Jurkat, Clone E6-1 (cell line): ENCODE data around the gene MED31.
"Not testable (repeated sequence)": the region's sequence is repeated elsewhere in the genome, so short reads cannot be mapped to it uniquely, and the experiment has no call there.

Source experiments
- DNase-seq: peaks from one replicate; pipeline ENCODE4 v3.0.0-alpha.2; 2011; ENCODE audit warnings: low read depth, low spot score
- H3K4me3 ChIP-seq: 2 replicates; pipeline ENCODE4 v1.5.1; 2011; ENCODE audit warnings: mild to moderate bottlenecking, low read length, control low read depth, moderate library complexity

Gene MED31

DNA sequence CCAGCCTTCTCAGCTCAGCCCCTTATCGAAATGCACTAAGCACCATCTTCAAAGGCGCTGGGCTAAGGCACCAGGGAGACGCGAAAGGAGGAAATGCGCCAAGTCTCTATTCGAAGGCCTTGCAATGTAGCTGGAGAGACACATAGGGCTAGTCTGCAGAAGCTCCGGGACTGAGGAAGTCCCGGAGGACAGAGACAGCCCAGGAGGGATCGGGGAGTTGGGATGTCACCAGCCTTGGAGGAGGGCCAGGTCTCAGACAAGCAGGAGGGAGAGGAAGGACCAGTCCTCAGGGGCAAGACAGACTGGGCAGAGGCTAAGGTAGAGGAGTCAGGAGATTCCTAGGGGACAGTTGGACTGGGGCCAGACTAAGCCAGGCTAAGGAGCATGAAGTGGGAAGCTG, 8.7 kb upstream of the MED31 start:
- no peak for DNase-seq
- H3K4me3 ChIP-seq: no peak overlapping the region

DNA sequence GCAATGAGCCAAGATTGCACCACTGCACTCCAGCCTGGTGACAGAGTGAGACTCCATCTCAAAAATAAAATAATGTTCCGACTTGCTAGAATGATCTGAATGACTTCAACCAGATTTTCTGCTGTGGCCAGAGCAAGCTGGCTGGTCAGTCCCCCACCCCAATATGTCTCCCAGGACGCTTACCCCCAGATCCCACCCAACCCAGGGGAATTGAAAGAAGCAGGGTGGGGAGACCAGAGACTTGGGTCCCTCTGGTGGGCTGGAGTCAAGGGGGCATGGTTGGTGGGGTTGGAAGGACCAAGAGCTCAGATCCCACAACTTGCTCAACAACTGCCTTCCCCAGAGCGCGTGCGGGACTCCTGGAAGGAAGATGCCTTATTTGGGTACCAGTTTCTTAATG, 7.0 kb upstream of the MED31 start:
- H3K4me3 ChIP-seq, DNase-seq: not testable (repeated sequence)

- H3K4me3 ChIP-seq: peak overlapping the region; percentile 62
- DNase-seq: no peak
Measured at GRCh38 chr17:6657633-6658287, 6.4 kb upstream of the MED31 start.

GRCh38 chr17:6656797-6657632, 5.6 kb upstream of the MED31 start:
- DNase-seq: peak; percentile 40
- H3K4me3 ChIP-seq: peak overlapping the region; percentile 62

DNA sequence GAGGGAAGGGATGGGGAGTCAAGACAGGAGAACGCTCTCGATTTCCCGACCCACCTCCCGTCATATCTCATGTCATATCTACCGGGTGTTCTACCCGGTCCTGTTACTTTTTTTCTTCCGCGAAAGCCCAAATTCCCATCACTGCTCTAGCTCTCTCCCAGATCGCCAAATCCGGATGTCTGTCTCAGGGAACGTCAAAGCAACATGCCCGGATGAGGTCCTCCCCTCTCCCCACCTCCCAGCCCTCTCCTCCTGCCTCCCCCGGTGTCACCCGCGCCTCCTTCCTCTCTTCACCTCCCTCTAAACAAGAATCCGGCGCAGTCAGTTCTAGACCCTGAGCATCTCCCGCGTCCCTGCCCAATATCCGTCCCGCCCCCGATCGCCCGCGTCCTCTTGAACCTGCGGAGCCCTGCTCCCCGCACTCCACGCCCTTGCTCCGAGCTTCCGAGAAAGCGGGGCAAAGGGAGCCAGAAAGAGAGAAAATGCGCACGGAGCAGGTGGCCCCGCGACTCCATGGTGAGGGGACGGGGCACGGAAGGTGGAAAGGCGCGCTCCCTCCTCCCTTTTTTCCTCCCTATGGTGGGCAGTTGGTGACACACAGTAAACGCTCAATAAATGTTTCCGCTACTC, 4.4 kb upstream of the MED31 start:
- not testable (repeated sequence) for DNase-seq

GRCh38 chr17:6654841-6655731, 3.7 kb upstream of the MED31 start:
- no peak overlapping the region for H3K4me3 ChIP-seq
- no peak for DNase-seq

More for the DNA sequence above, 4.4 kb upstream of the MED31 start:
- H3K4me3 ChIP-seq: not testable (repeated sequence)

GRCh38 chr17:6651919-6652452, 581 bp upstream of the MED31 start:
- H3K4me3 ChIP-seq: peak overlapping the region; percentile 99
- DNase-seq: no peak

- H3K4me3 ChIP-seq: no peak overlapping the region
- no peak for DNase-seq
Measured at GRCh38 chr17:6648181-6648580, 3.2 kb downstream of the MED31 start.

GRCh38 chr17:6643451-6644125, 7.8 kb downstream of the MED31 start:
- no peak for DNase-seq
- no peak overlapping the region for H3K4me3 ChIP-seq

- DNase-seq: no peak
- H3K4me3 ChIP-seq: no peak overlapping the region
Measured at GRCh38 chr17:6642592-6642991, 8.8 kb downstream of the MED31 start.

- peak; percentile 23 for DNase-seq
- peak overlapping the region; percentile 93 for H3K4me3 ChIP-seq
Measured at GRCh38 chr17:6641247-6641863, 10.1 kb downstream of the MED31 start.

GRCh38 chr17:6640536-6641246, 10.7 kb downstream of the MED31 start, which contains the start of the genes KIAA0753 and TXNDC17:
Gene KIAA0753 (minus strand): TSS chr17:6640711. CDS start chr17:6635103, 5,608 bp downstream.
Gene TXNDC17 (plus strand): TSS chr17:6641060. CDS start chr17:6641083, 23 bp downstream.
- DNase-seq: peak; percentile 85
- peak within 1 kb of the TSS; percentile 93 for H3K4me3 ChIP-seq

GRCh38 chr17:6639586-6640535, 11.5 kb downstream of the MED31 start:
- peak overlapping the region; percentile 93 for H3K4me3 ChIP-seq
- no peak for DNase-seq

- no peak for DNase-seq
- peak overlapping the region; percentile 93 for H3K4me3 ChIP-seq
Measured at GRCh38 chr17:6639014-6639585, 12.3 kb downstream of the MED31 start.

DNA sequence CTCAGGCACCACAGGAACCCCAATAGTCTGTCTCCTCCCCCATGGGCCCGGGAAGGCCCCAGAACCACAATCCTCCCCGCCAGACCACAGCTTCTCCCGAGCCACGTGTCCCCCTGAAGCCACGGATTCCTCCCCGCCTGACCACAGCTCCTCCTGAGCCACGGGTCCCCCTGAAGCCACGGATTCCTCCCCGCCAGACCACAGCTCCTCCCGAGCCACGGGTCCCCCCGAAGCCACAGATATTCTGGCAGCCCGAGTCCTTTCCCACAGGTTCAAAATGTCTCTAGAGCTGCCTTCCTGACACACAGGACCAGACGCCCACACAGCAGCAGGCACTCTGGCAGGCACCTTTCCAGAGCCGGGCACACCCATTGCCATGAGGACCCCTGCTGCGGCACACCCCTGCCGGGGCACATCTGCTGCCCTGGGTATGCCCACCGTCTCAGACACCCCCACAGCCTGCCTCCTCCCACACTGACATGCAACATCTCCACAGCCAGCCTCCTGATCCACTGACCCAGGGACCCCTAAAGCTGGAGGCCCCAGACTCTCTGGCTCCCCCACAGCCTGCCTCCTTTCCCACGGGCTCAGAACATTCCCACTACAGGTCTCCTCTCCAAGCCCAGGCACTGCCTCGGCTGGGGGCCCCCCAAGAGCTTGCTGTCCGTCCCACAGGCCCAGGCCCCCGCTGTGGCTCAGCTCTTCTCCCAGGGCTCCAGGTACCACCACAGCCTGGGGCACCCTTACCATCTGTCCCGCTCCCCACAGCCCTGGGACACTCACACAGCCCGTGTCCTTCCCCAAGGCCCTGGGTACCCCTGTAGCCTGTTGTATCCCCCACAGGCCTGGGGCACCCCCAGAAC, 13.1 kb downstream of the MED31 start:
- peak overlapping the region; percentile 93; the same call in 1 of the 2 replicates for H3K4me3 ChIP-seq
- DNase-seq: no peak
